Measurements from ENCODE around the gene ESPNL.
"Not testable (repeated sequence)": the region's sequence is repeated elsewhere in the genome, so short reads cannot be mapped to it uniquely, and the experiment has no call there.

Gene ESPNL

GRCh38 chr2:238100049-238100820 is at the start of gene ESPNL:
Gene ESPNL, plus strand, starts transcription at chr2:238100340. Its CDS starts 80 bp downstream, at chr2:238100420.
- peak within 1 kb of the TSS; percentile 18 to 71 (median 43); a peak in 13 of 22 replicates for H3K9ac ChIP-seq
- no peak for TF ChIP-seq Cebpa-rat (IDR thresholded peaks at IDR 0.05)
- H3K4me3 ChIP-seq, result peak within 1 kb of the TSS in 5 of 10 experiments; percentile 6 to 39 (median 35); a peak in 5 of 20 replicates
- H3K27me3 ChIP-seq, result peaks cover 0 to 10% (median 0%) of the 10 kb centered on the region in 11 experiments; a peak in 2 of 22 replicates
- peaks cover 26 to 79% (median 68%) of the 10 kb centered on the region in 10 experiments for H3K4me1 ChIP-seq
- no peaks in the 10 kb centered on the region for H3K9me3 ChIP-seq (replicated peaks in 1 of 11)
- H3K4me2 ChIP-seq, result peak within 1 kb of the TSS; percentile 78 to 97 (median 94)
- H3K36me3 ChIP-seq, result peaks cover 0 to 5% (median 0%) of the 10 kb centered on the region in 11 experiments; a peak in 1 of 22 replicates
- H4K20me1 ChIP-seq, result peaks cover 0 to 29% (median 3%) of the 10 kb centered on the region in 11 experiments; a peak in 7 of 22 replicates
- peak within 1 kb of the TSS; percentile 52 to 74 (median 63); a peak in 20 of 22 replicates for H3K27ac ChIP-seq

DNA sequence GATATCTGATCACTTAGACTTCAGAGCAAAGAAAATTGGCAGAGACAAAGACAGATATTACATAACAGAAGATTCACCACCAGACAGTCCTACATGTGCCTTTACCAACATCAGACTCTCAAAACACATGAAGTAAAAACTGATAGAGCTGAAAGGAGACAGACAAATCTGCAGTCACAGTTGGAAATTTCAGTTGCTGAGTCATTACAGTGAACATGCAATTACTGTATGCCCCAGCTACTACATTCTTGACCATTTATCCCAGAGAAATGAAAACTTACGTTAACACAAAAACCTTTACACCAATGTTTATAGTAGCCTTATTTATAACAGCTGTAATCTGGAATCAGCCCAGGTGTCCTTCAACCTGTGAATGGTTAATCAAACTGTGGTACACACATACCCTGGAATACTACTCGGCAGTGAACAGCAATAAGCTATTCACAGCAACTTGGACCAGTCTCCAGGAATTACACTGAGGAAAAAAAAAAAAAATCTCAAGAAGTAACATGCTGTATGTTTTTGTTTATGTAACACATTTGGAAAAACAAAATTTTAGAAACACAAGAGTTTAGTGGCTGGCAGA is 46.9 kb upstream of the ESPNL start:
- Histone ChIP-seq H3K36me3 (no peaks in the 10 kb centered on the region), H3K27me3 (no peaks in the 10 kb centered on the region), H3K4me3 (no peak overlapping the region), H3K9ac (no peak overlapping the region), H3K4me1 (no peaks in the 10 kb centered on the region), H3K9me3 (replicated peaks in 1 of 11) (peaks cover 0 to 27% (median 10%) of the 10 kb centered on the region in 11 experiments; a peak in 16 of 22 replicates), H4K20me1 (no peaks in the 10 kb centered on the region), H3K27ac (no peak overlapping the region), H3K4me2 (no peak overlapping the region)
- TF ChIP-seq Cebpa-rat (IDR thresholded peaks at IDR 0.05), result no peak

- no peaks in the 10 kb centered on the region for H4K20me1 ChIP-seq
- peaks cover 4 to 10% (median 8%) of the 10 kb centered on the region in 10 experiments; a peak in 16 of 20 replicates for H3K4me1 ChIP-seq
- no peaks in the 10 kb centered on the region for H3K27me3 ChIP-seq
- no peak overlapping the region for H3K9ac ChIP-seq
- H3K4me3 ChIP-seq, result no peak overlapping the region
- H3K36me3 ChIP-seq, result no peaks in the 10 kb centered on the region
- H3K4me2 ChIP-seq, result no peak overlapping the region
- peaks cover 0 to 24% (median 8%) of the 10 kb centered on the region in 11 experiments; a peak in 10 of 22 replicates for H3K9me3 ChIP-seq (replicated peaks in 1 of 11)
- no peak overlapping the region for H3K27ac ChIP-seq
- no peak for TF ChIP-seq Cebpa-rat (IDR thresholded peaks at IDR 0.05)
These were observed 44.3 kb upstream of the ESPNL start for GRCh38 chr2:238055841-238056240.

- not testable (repeated sequence) for H3K9ac ChIP-seq, H4K20me1 ChIP-seq, H3K27me3 ChIP-seq, H3K27ac ChIP-seq, H3K4me3 ChIP-seq, H3K36me3 ChIP-seq, H3K4me2 ChIP-seq
- Histone ChIP-seq H3K4me1 (peaks cover 18 to 26% (median 22%) of the 10 kb centered on the region in 10 experiments), H3K9me3 (replicated peaks in 1 of 11) (peaks cover 0 to 24% (median 8%) of the 10 kb centered on the region in 11 experiments; a peak in 10 of 22 replicates)
These were observed 42.2 kb upstream of the ESPNL start for GRCh38 chr2:238057696-238058575.

DNA sequence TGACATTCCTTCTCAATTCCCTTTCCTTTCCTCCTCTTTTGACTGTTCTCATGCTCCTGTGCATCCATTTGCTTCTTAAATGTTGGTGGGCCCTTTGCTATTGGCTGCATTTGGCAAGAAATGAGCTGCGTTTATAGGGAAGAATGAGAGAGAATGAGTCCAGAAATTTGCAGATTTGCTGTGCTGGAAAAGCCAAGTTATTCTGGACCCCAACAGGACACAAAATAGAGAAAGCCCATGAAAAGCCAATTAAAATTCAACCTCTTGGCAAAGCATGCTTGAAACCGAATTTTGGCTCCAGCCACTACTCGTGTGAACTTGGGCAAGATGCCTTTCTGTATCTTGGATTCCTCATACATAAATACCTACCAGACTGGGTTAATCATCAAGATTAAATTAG is 40.6 kb upstream of the ESPNL start:
- peak overlapping the region; percentile 82 to 95 (median 90) for H3K4me2 ChIP-seq
- peak overlapping the region; percentile 77 to 98 (median 87); a peak in 19 of 20 replicates for H3K4me3 ChIP-seq
- no peaks in the 10 kb centered on the region for H3K27me3 ChIP-seq
- peaks cover 0 to 13% (median 8%) of the 10 kb centered on the region in 11 experiments; a peak in 18 of 22 replicates for H3K36me3 ChIP-seq
- peak overlapping the region in 1 of 11 experiments; percentile 90; a peak in 2 of 22 replicates for H3K27ac ChIP-seq
- no peak for TF ChIP-seq Cebpa-rat (IDR thresholded peaks at IDR 0.05)
- H4K20me1 ChIP-seq, result no peaks in the 10 kb centered on the region; a peak in 1 of 22 replicates
- H3K4me1 ChIP-seq, result peaks cover 18 to 35% (median 30%) of the 10 kb centered on the region in 10 experiments
- peaks cover 0 to 24% (median 8%) of the 10 kb centered on the region in 11 experiments; a peak in 10 of 22 replicates for H3K9me3 ChIP-seq (replicated peaks in 1 of 11)
- H3K9ac ChIP-seq, result peak overlapping the region in 2 of 11 experiments; percentile 89 to 94; a peak in 3 of 22 replicates

GRCh38 chr2:238060096-238060541 is 40.0 kb upstream of the ESPNL start:
- H3K27me3 ChIP-seq, result no peaks in the 10 kb centered on the region
- H3K9me3 ChIP-seq (replicated peaks in 1 of 11), result peaks cover 0 to 24% (median 8%) of the 10 kb centered on the region in 11 experiments; a peak in 10 of 22 replicates
- peaks cover 3 to 19% (median 14%) of the 10 kb centered on the region in 11 experiments; a peak in 21 of 22 replicates for H3K36me3 ChIP-seq
- H3K4me2 ChIP-seq, result peak overlapping the region; percentile 82 to 95 (median 90)
- peaks cover 18 to 35% (median 30%) of the 10 kb centered on the region in 10 experiments for H3K4me1 ChIP-seq
- no peak for TF ChIP-seq Cebpa-rat (IDR thresholded peaks at IDR 0.05)
- no peaks in the 10 kb centered on the region; a peak in 1 of 22 replicates for H4K20me1 ChIP-seq
- H3K27ac ChIP-seq, result peak overlapping the region; percentile 87 to 95 (median 90)
- H3K9ac ChIP-seq, result peak overlapping the region; percentile 86 to 94 (median 90)
- peak overlapping the region; percentile 77 to 98 (median 87) for H3K4me3 ChIP-seq

- Histone ChIP-seq H3K9me3 (replicated peaks in 1 of 11) (peaks cover 0 to 18% (median 5%) of the 10 kb centered on the region in 11 experiments; a peak in 10 of 22 replicates), H3K4me3 (peak within 1 kb of the TSS; percentile 77 to 98 (median 87)), H3K4me2 (peak within 1 kb of the TSS; percentile 89 to 98 (median 94)), H3K36me3 (peaks cover 9 to 25% (median 21%) of the 10 kb centered on the region in 11 experiments), H3K4me1 (peaks cover 18 to 35% (median 30%) of the 10 kb centered on the region in 10 experiments), H4K20me1 (no peaks in the 10 kb centered on the region; a peak in 1 of 22 replicates), H3K27me3 (no peaks in the 10 kb centered on the region), H3K27ac (peak within 1 kb of the TSS; percentile 87 to 95 (median 90)), H3K9ac (peak within 1 kb of the TSS; percentile 86 to 94 (median 90))
- no peak for TF ChIP-seq Cebpa-rat (IDR thresholded peaks at IDR 0.05)
These were observed 39.4 kb upstream of the ESPNL start, which contains the start of gene SCLY for GRCh38 chr2:238060542-238061314. Gene SCLY, plus strand, starts transcription at chr2:238061001. Its CDS starts 54 bp downstream, at chr2:238061055.
